ENCODE measurements around the gene TMEM109.

TMEM109 gene

GRCh38 chr11:60869451-60869825 lies 44.5 kb upstream of the TMEM109 start:
- no peak for DNase-seq (ENCODE audit: low read depth, low spot score)
- TF ChIP-seq CTCF (IDR thresholded peaks at IDR 0.05; ENCODE audit: low read depth, low read length): no peak
- no peak overlapping the region for H3K4me3 ChIP-seq (ENCODE audit: low read depth, low read length)
- in situ Hi-C loops (cut with HindIII; ENCODE audit: low sequenced_read_pairs): no loop called here

GRCh38 chr11:60870276-60870675 lies 43.7 kb upstream of the TMEM109 start:
- in situ Hi-C loops (cut with HindIII; ENCODE audit: low sequenced_read_pairs): no loop called here
- no peak for DNase-seq (ENCODE audit: low read depth, low spot score)
- no peak for TF ChIP-seq CTCF (IDR thresholded peaks at IDR 0.05; ENCODE audit: low read depth, low read length)
- no peak overlapping the region for H3K4me3 ChIP-seq (ENCODE audit: low read depth, low read length)

GRCh38 chr11:60870733-60871377 lies 43.1 kb upstream of the TMEM109 start:
- H3K4me3 ChIP-seq (ENCODE audit: low read depth, low read length): no peak overlapping the region
- no peak for DNase-seq (ENCODE audit: low read depth, low spot score)
- no peak for TF ChIP-seq CTCF (IDR thresholded peaks at IDR 0.05; ENCODE audit: low read depth, low read length)
- in situ Hi-C loops (cut with HindIII; ENCODE audit: low sequenced_read_pairs): no loop called here

- in situ Hi-C loops (cut with HindIII; ENCODE audit: low sequenced_read_pairs): no loop called here
- H3K4me3 ChIP-seq (ENCODE audit: low read depth, low read length): no peak overlapping the region
- DNase-seq (ENCODE audit: low read depth, low spot score): peak; percentile 68
- TF ChIP-seq CTCF (IDR thresholded peaks at IDR 0.05; ENCODE audit: low read depth, low read length): peak; percentile 29
Measured at GRCh38 chr11:60871378-60872061, 42.4 kb upstream of the TMEM109 start.

- no peak overlapping the region for H3K4me3 ChIP-seq (ENCODE audit: low read depth, low read length)
- in situ Hi-C loops (cut with HindIII; ENCODE audit: low sequenced_read_pairs): no loop called here
Measured at GRCh38 chr11:60872124-60872960, 41.6 kb upstream of the TMEM109 start.

More at GRCh38 chr11:60872124-60872960, 41.6 kb upstream of the TMEM109 start:
- peak; percentile 75 for DNase-seq (ENCODE audit: low read depth, low spot score)
- no peak for TF ChIP-seq CTCF (IDR thresholded peaks at IDR 0.05; ENCODE audit: low read depth, low read length)

Data from astrocyte of the spinal cord (primary cell).